ENCODE data around the gene NCOA1.

GRCh38 chr2:24754985-24755705 is 264.1 kb downstream of the NCOA1 start:
- no peak for TF ChIP-seq CTCF (IDR thresholded peaks at IDR 0.05)
- TF ChIP-seq POLR2A (IDR thresholded peaks at IDR 0.05) = no peak

Data from testis (tissue), 2 donors.